DOHH2 (cell line): ENCODE results near the gene NT5C1A.

ENCODE experiments used
- CTCF ChIP-seq: fragments of 200-600 bp; sonication (generic); IDR thresholded peaks from one replicate; pipeline ENCODE4 v1.5.1; 2014; ENCODE audit warnings: antibody characterized with exemption, mild to moderate bottlenecking, low read depth, low read length; ENCODE audit not compliant: poor library complexity, severe bottlenecking
- EZH2phosphoT487 ChIP-seq: fragments of 200-600 bp; sonication (generic); IDR thresholded peaks from 2 replicates; pipeline ENCODE4 v1.6.1; 2017; ENCODE audit warnings: borderline replicate concordance, mild to moderate bottlenecking, antibody characterized with exemption, low read length, moderate library complexity, mixed read lengths

DNA sequence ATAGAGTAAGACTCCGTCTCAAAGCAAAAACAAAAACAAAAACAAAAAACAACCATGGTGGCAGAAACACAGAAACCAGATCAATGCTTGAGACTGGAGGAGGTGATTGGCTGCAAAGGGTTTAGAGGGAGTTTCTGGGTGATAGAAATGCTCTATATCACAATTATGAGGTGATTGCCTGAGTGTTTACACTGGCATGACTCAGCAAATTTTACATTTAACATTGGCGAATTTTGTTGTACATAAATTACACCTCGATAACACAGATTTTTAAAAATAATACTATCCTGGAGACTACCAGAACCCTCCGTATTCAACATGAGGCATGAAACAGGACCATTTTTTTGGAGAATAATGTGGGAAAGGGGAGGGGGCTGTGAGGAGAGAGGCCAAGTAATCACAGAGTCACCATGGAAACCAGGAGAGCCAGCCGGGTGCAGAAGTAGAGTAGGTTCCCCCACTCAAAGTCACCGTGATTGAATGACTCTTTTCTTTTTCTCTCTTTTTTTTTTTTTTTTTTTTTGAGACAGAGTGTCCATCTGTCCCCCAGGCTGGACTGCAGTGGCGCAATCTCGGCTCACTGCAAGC lies 56.7 kb downstream of the NT5C1A start:
- TF ChIP-seq CTCF (no peak), EZH2phosphoT487 (no peak)
